CD4-positive, alpha-beta T cell (primary cell): Measurements from ENCODE around the gene GTF2H4. TPM values are rescaled to one million over a fixed set of nuclear protein-coding genes. Genes with fewer than 3 reads are reported as not detected.

ENCODE experiments used
- ATAC-seq: fragments of 200-7000 bp; cut with Tn5 transposase; one replicate; pipeline ENCODE4 v1.10.0; 2022; ENCODE audit warnings: mild to moderate bottlenecking; ENCODE audit not compliant: poor library complexity
- CTCF ChIA-PET: fragments of 350-600 bp; sonication (Branson Sonifier 250); formaldehyde crosslinking; loops from one replicate; lab custom pipeline; 2021; ENCODE audit warnings: antibody characterized with exemption, inconsistent platforms; lab: Charles Lee
- POLR2A ChIA-PET: fragments of 350-600 bp; sonication (Branson Sonifier 250); formaldehyde crosslinking; loops from one replicate; lab custom pipeline; 2021; ENCODE audit warnings: antibody characterized with exemption, inconsistent platforms; lab: Charles Lee
- DNase-seq, 14 experiments: peaks; one replicate each; pipeline ENCODE4 v3.0.0-alpha.2; 2013 to 2020; ENCODE audit warnings: mixed read lengths in 2 of 14
- H3K27ac ChIP-seq, 2 donors: one replicate each; pipeline versions ENCODE4 v1.5.1 to v1.7.0; 2013; ENCODE audit warnings: low read length in 2 of 2, low read depth in 1 of 2, mild to moderate bottlenecking in 1 of 2
- H3K27me3 ChIP-seq, 2 experiments: 1 replicate in 1 of 2; 2 replicates in 1 of 2; pipeline versions ENCODE4 v1.6.1 to v1.7.0; 2013; ENCODE audit warnings: low read length in 2 of 2, control low read depth in 1 of 2, mild to moderate bottlenecking in 1 of 2, moderate library complexity in 1 of 2; ENCODE audit not compliant: insufficient read depth in 2 of 2, control insufficient read depth in 1 of 2
- H3K36me3 ChIP-seq: one replicate; pipeline ENCODE4 v1.6.1; 2013; ENCODE audit warnings: low read length, control low read depth; ENCODE audit not compliant: insufficient read depth
- H3K4me1 ChIP-seq: one replicate; pipeline ENCODE4 v1.6.1; 2013; ENCODE audit warnings: low read length, control low read depth; ENCODE audit not compliant: insufficient read depth
- H3K4me3 ChIP-seq: one replicate; pipeline ENCODE4 v1.5.1; 2013; ENCODE audit warnings: mild to moderate bottlenecking, low read length, moderate library complexity
- H3K9me3 ChIP-seq, 2 experiments: 1 replicate in 1 of 2; 2 replicates in 1 of 2; pipeline versions ENCODE4 v1.6.1 to v1.7.0; 2013; ENCODE audit warnings: low read length in 2 of 2, mild to moderate bottlenecking in 2 of 2, control low read depth in 1 of 2, moderate library complexity in 1 of 2; ENCODE audit not compliant: control insufficient read depth in 1 of 2, insufficient read depth in 1 of 2
- H3K27ac Mint-ChIP-seq: one replicate; pipeline ENCODE4 v1.8.0; 2020; ENCODE audit warnings: mixed read lengths
- H3K27me3 Mint-ChIP-seq: one replicate; pipeline ENCODE4 v1.8.0; 2021; ENCODE audit warnings: mixed read lengths
- H3K36me3 Mint-ChIP-seq: one replicate; pipeline ENCODE4 v1.8.0; 2021; ENCODE audit warnings: low read depth, mixed read lengths
- H3K4me1 Mint-ChIP-seq: one replicate; pipeline ENCODE4 v1.8.0; 2021; ENCODE audit warnings: low read depth, mixed read lengths
- H3K4me3 Mint-ChIP-seq: one replicate; pipeline ENCODE4 v1.8.0; 2020; ENCODE audit warnings: mild to moderate bottlenecking, mixed read lengths
- H3K9me3 Mint-ChIP-seq: one replicate; pipeline ENCODE4 v1.8.0; 2020; ENCODE audit warnings: mixed read lengths
- intact Hi-C, 2 experiments: fragments of 100-400 bp; cut with DNase I in 1 of 2; cut with micrococcal nuclease in 1 of 2; formaldehyde crosslinking; loops; one replicate each; pipeline versions ENCODE4 v1.15.1 to v1.9.0; 2023 to 2025; cut with DNase I, micrococcal nuclease
- total RNA-seq, 174 experiments: library from RNA in 2 of 174; stranded (reverse) in 2 of 174; gene quantifications; one replicate each; pipeline ENCODE4 v1.2.3 and lab custom pipeline; 2021 to 2026
- TF ChIP-seq, protein P1 (sequence below): fragments of 200-600 bp; IDR thresholded peaks from one replicate; pipeline ENCODE4 v1.8.0; 2022; ENCODE audit warnings: antibody characterized with exemption, mild to moderate bottlenecking

Gene GTF2H4
- total RNA-seq, 2 experiments from 2014 or later, result 7.7 to 10.7 TPM

DNA sequence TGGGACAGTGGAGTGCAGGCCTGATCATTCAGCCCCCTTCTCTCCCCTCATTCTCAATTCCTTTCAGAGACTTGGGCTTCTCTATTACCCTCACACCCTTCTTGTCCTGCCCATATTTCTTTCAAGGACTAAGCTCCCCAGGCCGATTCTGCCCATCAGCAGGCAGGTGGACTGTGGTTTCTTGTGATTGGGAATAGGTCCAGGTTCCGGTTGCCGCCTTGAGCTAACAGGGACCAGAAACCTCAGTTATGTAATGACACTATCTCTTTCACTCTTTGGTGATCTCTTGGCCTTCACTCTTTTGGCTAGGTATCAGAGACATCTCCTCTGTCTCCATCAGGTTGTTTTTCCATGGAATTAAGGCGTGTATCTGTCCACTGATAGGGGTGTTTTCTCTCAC, 39.2 kb downstream of the GTF2H4 start:
- H3K4me3 Mint-ChIP-seq, result no peak overlapping the region
- intact Hi-C loops, result no loop called here
- POLR2A ChIA-PET, result no interaction called here

DNA sequence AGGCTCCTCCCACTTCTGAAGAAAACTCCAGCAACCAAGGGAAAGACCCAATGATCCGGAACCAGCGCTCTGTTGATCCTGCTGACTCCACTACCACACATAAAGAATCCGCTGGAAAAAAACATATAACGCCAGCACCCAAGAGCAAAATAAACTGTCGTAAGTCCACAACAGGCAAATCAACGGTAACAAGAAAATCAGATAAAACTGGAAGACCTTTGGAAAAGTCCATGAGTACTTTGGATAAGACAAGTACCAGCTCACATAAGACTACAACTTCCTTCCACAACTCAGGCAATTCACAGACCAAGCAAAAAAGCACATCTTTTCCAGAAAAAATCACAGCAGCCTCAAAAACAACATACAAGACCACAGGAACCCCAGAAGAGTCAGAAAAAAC, 40.8 kb downstream of the GTF2H4 start:
- Histone ChIP-seq H3K4me3 (no peak overlapping the region), H3K36me3 (no peaks in the 10 kb centered on the region), H3K27me3 (peaks cover 8 to 19% of the 10 kb centered on the region in 2 experiments), H3K27ac (no peak overlapping the region), H3K4me1 (no peaks in the 10 kb centered on the region), H3K9me3 (no peaks in the 10 kb centered on the region)
- TF ChIP-seq, protein P1, sequence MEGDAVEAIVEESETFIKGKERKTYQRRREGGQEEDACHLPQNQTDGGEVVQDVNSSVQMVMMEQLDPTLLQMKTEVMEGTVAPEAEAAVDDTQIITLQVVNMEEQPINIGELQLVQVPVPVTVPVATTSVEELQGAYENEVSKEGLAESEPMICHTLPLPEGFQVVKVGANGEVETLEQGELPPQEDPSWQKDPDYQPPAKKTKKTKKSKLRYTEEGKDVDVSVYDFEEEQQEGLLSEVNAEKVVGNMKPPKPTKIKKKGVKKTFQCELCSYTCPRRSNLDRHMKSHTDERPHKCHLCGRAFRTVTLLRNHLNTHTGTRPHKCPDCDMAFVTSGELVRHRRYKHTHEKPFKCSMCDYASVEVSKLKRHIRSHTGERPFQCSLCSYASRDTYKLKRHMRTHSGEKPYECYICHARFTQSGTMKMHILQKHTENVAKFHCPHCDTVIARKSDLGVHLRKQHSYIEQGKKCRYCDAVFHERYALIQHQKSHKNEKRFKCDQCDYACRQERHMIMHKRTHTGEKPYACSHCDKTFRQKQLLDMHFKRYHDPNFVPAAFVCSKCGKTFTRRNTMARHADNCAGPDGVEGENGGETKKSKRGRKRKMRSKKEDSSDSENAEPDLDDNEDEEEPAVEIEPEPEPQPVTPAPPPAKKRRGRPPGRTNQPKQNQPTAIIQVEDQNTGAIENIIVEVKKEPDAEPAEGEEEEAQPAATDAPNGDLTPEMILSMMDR, result no peak
- Mint-ChIP-seq H3K4me1 (no peaks in the 10 kb centered on the region), H3K36me3 (no peaks in the 10 kb centered on the region), H3K9me3 (no peaks in the 10 kb centered on the region), H3K27me3 (peaks cover 80% of the 10 kb centered on the region), H3K27ac (no peak overlapping the region), H3K4me3 (no peak overlapping the region)
- ATAC-seq (no peak), DNase-seq (no peak)
- intact Hi-C loops, result no loop called here
- CTCF ChIA-PET, result no interaction called here
- POLR2A ChIA-PET, result no interaction called here

More for the DNA sequence above, 39.2 kb downstream of the GTF2H4 start:
- Histone ChIP-seq H3K27ac (no peak overlapping the region), H3K4me3 (no peak overlapping the region), H3K4me1 (peaks cover 4% of the 10 kb centered on the region), H3K27me3 (peaks cover 23 to 33% of the 10 kb centered on the region in 2 experiments), H3K36me3 (no peaks in the 10 kb centered on the region), H3K9me3 (peaks cover 0 to 3% of the 10 kb centered on the region in 2 experiments)
- DNase-seq, result no peak
- Mint-ChIP-seq H3K9me3 (no peaks in the 10 kb centered on the region), H3K4me1 (no peaks in the 10 kb centered on the region), H3K36me3 (no peaks in the 10 kb centered on the region), H3K27ac (no peak overlapping the region), H3K27me3 (peaks cover 91% of the 10 kb centered on the region)
- CTCF ChIA-PET, result no interaction called here
- no peak for ATAC-seq
- TF ChIP-seq, protein P1, result no peak

DNA sequence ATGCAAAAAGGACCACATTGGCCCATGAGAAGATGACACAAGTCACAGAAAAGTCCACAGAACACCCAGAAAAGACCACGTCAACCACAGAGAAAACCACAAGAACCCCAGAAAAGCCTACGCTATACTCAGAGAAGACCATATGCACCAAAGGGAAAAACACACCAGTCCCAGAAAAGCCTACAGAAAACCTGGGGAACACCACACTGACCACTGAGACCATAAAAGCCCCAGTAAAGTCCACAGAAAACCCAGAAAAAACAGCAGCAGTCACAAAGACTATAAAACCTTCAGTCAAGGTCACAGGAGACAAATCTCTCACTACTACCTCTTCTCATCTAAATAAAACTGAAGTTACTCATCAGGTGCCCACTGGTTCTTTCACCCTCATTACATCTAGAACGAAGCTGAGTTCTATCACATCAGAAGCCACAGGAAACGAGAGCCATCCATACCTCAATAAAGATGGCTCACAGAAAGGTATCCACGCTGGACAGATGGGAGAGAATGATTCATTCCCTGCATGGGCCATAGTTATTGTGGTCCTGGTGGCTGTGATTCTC, 44.0 kb downstream of the GTF2H4 start:
- peaks cover 23% of the 10 kb centered on the region for H3K4me1 Mint-ChIP-seq
- POLR2A ChIA-PET, result no interaction called here
- H3K9me3 ChIP-seq, result no peaks in the 10 kb centered on the region
- H3K27me3 Mint-ChIP-seq, result peaks cover 59% of the 10 kb centered on the region
- H3K4me1 ChIP-seq, result peaks cover 17% of the 10 kb centered on the region
- no peak overlapping the region for H3K4me3 ChIP-seq
- ATAC-seq, result no peak
- H3K27ac ChIP-seq, result no peak overlapping the region
- H3K36me3 ChIP-seq, result no peaks in the 10 kb centered on the region
- no peak overlapping the region for H3K27ac Mint-ChIP-seq
- intact Hi-C loops, result no loop called here
- no peaks in the 10 kb centered on the region for H3K27me3 ChIP-seq
- CTCF ChIA-PET, result no interaction called here
- TF ChIP-seq, protein P1, result no peak
- no peaks in the 10 kb centered on the region for H3K9me3 Mint-ChIP-seq
- no peak overlapping the region for H3K4me3 Mint-ChIP-seq
- no peak for DNase-seq
- H3K36me3 Mint-ChIP-seq, result no peaks in the 10 kb centered on the region
